Hepatocyte (in vitro differentiated cells): ENCODE results near the gene SP3.

Experiments used
- CTCF ChIP-seq: fragments of 200-600 bp; sonication (generic); IDR thresholded peaks from 2 replicates; pipeline ENCODE4 v1.5.1; 2016; ENCODE audit warnings: antibody characterized with exemption, mild to moderate bottlenecking; ENCODE audit not compliant: poor library complexity
- EZH2 ChIP-seq: fragments of 200-600 bp; sonication (generic); IDR thresholded peaks from 2 replicates; pipeline ENCODE4 v1.6.1; 2016; ENCODE audit warnings: antibody characterized with exemption, mild to moderate bottlenecking, borderline replicate concordance
- EZH2phosphoT487 ChIP-seq: fragments of 200-600 bp; sonication (generic); IDR thresholded peaks from one replicate; pipeline ENCODE4 v1.6.1; 2018; ENCODE audit warnings: antibody characterized with exemption, mild to moderate bottlenecking, low read depth, moderate library complexity; ENCODE audit not compliant: unreplicated experiment, severe bottlenecking

GRCh38 chr2:174001107-174001506 is 35.9 kb upstream of the SP3 start:
- TF ChIP-seq CTCF (no peak), EZH2 (no peak), EZH2phosphoT487 (no peak)
